Psoas muscle (tissue), 8 donors: ENCODE results near the gene VIPR1. TPM values are rescaled to one million over a fixed set of nuclear protein-coding genes. Genes with fewer than 3 reads are reported as not detected.
"Not testable (repeated sequence)": the region's sequence is repeated elsewhere in the genome, so short reads cannot be mapped to it uniquely, and the experiment has no call there.

Source experiments
- ATAC-seq, 4 donors: fragments of 200-7000 bp; cut with Tn5 transposase; one replicate each; pipeline ENCODE4 v1.9.1; 2020; ENCODE audit warnings: moderate library complexity in 3 of 4, mild to moderate bottlenecking in 2 of 4
- DNase-seq, 2 donors: peaks; one replicate each; pipeline ENCODE4 v3.0.0-alpha.2; 2020
- H3K27ac ChIP-seq: fragments of 200-600 bp; one replicate; pipeline ENCODE4 v1.8.0; 2022
- H3K27me3 ChIP-seq, 3 donors: fragments of 200-600 bp in 1 of 3; one replicate each; pipeline versions ENCODE4 v1.6.1 to v1.8.0; 2013 to 2022; ENCODE audit warnings: low read length in 2 of 3, mild to moderate bottlenecking in 2 of 3, moderate library complexity in 1 of 3; ENCODE audit not compliant: insufficient read depth in 3 of 3
- H3K36me3 ChIP-seq, 2 donors: fragments of 200-600 bp in 1 of 2; one replicate each; pipeline versions ENCODE4 v1.6.1 to v1.8.0; 2013 to 2022; ENCODE audit warnings: low read depth in 1 of 2, mild to moderate bottlenecking in 1 of 2, moderate library complexity in 1 of 2; ENCODE audit not compliant: insufficient read depth in 1 of 2
- H3K4me1 ChIP-seq: fragments of 200-600 bp; one replicate; pipeline ENCODE4 v1.8.0; 2022
- H3K4me3 ChIP-seq: fragments of 200-600 bp; one replicate; pipeline ENCODE4 v1.8.0; 2022; ENCODE audit warnings: mild to moderate bottlenecking
- H3K9me3 ChIP-seq: fragments of 200-600 bp; one replicate; pipeline ENCODE4 v1.8.0; 2022
- WGBS, 3 donors: extraction: QIAGEN DNeasy Blood & Tissue Kit; methylation state at CpG; one replicate each; pipeline versions ENCODE4 v1.1.6 to v1.1.7; 2013; 5-methylcytosine and 5-hydroxymethylcytosine counted together
- intact Hi-C, 2 donors: fragments of 100-400 bp; cut with DNase I; formaldehyde crosslinking; loops; one replicate each; pipeline versions ENCODE4 v1.11.0 to v1.14.2; 2022
- polyA plus RNA-seq, 3 donors: library from polyadenylated mRNA; stranded (reverse); fragments of 200-250 nt; gene quantifications; one replicate each; pipeline ENCODE4 v1.2.3, GENCODE V29; 2013
- total RNA-seq, 4 donors: library from RNA; stranded (reverse); fragmentation: NEBNext Ultra II Directional in 2 of 4; extraction: Animal tissue kit (Norgen Biotek cat#: 25700) in 2 of 4; gene quantifications; one replicate each; pipeline versions ENCODE4 v1.2.1 to v1.2.4, GENCODE V29; 2021 to 2023
- TF ChIP-seq, protein P1 (sequence below): fragments of 200-600 bp; IDR thresholded peaks from one replicate; pipeline ENCODE4 v1.8.0; 2022; ENCODE audit warnings: antibody characterized with exemption
- donor health status: healthy with polysubstance abuse.
- donor health status: DM: no; HTN: no; CAD: no; lungs with moderate emphysema.
- donor health status: Bipolar disorder and iron deficiency.
- donor health status: healthy.
- donor health status: DM: yes; HTN: yes; CAD: no.
- donor health status: DM: no; HTN: no; CAD: no.
- donor health status: DM: no; HTN: no; CAD: no.
- donor health status: DM: yes; HTN: yes; CAD: no.

VIPR1 gene
- total and polyA plus RNA-seq, 7 donors, result 0.28 to 1.8 (median 0.69) TPM

DNA sequence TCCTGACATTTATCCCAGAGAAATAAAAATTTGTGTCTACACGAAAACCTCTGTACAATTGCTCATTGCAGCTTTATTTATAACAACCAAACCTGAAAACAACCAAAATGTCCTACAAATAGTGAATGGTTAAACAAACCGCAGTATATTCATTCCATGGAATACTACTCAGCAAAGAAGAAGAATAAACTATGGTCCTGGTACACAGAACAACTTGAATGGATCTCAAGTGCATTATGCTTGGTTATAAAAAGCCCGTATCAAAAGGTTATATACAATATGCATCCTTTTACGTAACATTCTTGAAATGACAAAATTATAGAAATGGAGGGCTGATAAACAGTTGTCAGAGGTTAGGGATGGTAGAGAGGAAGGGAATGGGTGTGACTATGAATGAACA lies 75.6 kb downstream of the VIPR1 start:
- Histone ChIP-seq H3K36me3 (peaks cover 0 to 9% of the 10 kb centered on the region in 2 donors), H3K27me3 (no peaks in the 10 kb centered on the region), H3K4me3 (no peak overlapping the region), H3K27ac (no peak overlapping the region), H3K9me3 (peaks cover 8% of the 10 kb centered on the region), H3K4me1 (peaks cover 16% of the 10 kb centered on the region)
- TF ChIP-seq, protein P1, sequence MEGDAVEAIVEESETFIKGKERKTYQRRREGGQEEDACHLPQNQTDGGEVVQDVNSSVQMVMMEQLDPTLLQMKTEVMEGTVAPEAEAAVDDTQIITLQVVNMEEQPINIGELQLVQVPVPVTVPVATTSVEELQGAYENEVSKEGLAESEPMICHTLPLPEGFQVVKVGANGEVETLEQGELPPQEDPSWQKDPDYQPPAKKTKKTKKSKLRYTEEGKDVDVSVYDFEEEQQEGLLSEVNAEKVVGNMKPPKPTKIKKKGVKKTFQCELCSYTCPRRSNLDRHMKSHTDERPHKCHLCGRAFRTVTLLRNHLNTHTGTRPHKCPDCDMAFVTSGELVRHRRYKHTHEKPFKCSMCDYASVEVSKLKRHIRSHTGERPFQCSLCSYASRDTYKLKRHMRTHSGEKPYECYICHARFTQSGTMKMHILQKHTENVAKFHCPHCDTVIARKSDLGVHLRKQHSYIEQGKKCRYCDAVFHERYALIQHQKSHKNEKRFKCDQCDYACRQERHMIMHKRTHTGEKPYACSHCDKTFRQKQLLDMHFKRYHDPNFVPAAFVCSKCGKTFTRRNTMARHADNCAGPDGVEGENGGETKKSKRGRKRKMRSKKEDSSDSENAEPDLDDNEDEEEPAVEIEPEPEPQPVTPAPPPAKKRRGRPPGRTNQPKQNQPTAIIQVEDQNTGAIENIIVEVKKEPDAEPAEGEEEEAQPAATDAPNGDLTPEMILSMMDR, result no peak
- ATAC-seq (no peak), DNase-seq (no peak)
- WGBS, 3 donors, result 95 to 99% (median 99%) methylated on average over 4 of the region's 4 CpGs
- intact Hi-C loops, result no loop called here

DNA sequence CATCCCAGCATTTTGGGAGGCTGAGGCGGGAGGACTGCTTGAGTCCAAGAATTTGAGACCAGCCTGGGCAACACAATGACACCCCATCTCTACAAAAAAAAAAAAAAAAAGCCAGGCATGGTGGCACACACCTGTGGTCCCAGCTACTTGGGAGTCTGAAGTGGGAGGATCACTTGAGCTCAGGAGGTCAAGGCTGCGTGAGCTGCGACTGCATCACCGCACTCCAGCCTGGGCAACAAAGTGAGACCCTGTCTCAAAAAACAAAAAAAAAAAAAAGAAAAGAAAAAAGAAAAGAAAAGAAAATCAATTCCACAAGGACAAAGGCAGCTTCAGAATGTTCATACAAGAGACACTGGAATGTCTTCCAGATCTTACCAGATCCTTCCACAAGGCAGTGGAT lies 76.9 kb downstream of the VIPR1 start:
- ATAC-seq, H3K27ac ChIP-seq, H3K27me3 ChIP-seq, H3K9me3 ChIP-seq, H3K4me3 ChIP-seq, intact Hi-C loops, H3K36me3 ChIP-seq, DNase-seq: not testable (repeated sequence)
- peaks cover 16% of the 10 kb centered on the region for H3K4me1 ChIP-seq
- 97 to 100% (median 99%) methylated on average over 4 of the region's 4 CpGs for WGBS, 3 donors

DNA sequence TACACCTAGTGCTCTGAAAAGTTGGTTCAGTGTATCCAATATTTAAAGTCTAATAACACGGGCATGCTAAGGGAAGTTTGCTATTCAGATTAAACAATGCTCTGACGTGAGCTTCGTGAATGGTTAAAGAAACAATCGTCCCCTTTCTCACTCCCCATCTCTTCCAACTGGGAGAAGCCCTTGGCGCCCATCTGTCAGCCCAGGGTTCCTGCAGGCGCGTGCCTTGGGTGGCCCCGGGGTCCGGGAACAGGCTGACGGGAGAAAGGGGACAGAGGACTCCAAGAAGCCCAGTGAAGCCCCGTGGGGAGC lies 78.9 kb downstream of the VIPR1 start:
- 0 to 1% (median 1%) methylated on average over 10 to 11 of the region's 11 CpGs for WGBS, 3 donors
- intact Hi-C loops, result loop anchor here in 1 of 2 donors (5.0 kb wide), 1 partner anchor 166 kb away; no protein-coding TSS in a partner anchor
- Histone ChIP-seq H3K4me1 (peaks cover 16% of the 10 kb centered on the region), H3K36me3 (peaks cover 0 to 2% of the 10 kb centered on the region in 2 donors), H3K27me3 (no peaks in the 10 kb centered on the region), H3K4me3 (peak overlapping the region; percentile 82), H3K27ac (peak overlapping the region; percentile 85), H3K9me3 (no peaks in the 10 kb centered on the region)
- DNase-seq, result no peak
- ATAC-seq, result no peak
- TF ChIP-seq, protein P1, result no peak

DNA sequence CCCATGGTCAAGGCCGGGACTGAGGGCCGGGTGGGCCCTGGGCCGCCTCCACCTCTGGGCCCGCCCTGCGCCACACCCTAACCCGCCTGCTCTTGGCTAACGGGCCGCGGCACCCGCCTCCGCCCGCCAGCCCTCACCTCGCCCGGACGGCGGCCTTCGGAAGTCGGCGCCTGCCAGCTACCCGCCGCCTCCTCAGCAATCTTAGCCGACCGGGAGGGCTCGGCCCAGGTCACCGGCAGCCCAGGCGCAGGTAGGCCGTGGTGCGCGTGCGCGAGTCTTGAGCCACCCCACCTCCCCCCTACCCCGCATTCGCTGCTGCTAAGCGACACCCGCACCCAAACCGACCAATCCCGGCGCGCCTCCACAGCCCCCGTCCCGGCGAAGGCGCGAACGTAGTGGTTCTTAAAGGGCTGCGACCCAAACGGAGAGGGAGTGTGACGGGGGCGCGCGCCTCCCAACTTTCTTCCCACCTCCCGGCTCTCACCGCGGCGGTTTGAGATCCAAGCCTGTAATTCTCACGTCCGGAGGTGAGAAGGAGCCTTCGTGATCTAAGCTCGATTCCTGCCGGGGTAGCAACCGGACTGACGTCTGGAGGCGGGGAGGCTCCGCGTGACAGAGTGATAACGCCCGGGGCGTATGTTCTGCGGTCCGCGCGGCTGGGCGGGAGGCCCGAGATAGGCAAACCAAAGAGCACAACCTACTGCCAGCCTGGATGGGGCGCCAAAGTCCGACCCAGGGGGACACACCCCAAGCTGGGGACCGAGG lies 79.4 kb downstream of the VIPR1 start, which contains the start of gene SEC22C:
TSS of gene SEC22C (minus strand) at position 259 of the 765 bp plus-strand sequence. CDS start 12,921 bp downstream, outside the sequence.
- TF ChIP-seq, protein P1, result peak; percentile 31
- WGBS, 3 donors, result 0 to 1% (median 1%) methylated on average over 48 to 77 of the region's 77 CpGs

DNA sequence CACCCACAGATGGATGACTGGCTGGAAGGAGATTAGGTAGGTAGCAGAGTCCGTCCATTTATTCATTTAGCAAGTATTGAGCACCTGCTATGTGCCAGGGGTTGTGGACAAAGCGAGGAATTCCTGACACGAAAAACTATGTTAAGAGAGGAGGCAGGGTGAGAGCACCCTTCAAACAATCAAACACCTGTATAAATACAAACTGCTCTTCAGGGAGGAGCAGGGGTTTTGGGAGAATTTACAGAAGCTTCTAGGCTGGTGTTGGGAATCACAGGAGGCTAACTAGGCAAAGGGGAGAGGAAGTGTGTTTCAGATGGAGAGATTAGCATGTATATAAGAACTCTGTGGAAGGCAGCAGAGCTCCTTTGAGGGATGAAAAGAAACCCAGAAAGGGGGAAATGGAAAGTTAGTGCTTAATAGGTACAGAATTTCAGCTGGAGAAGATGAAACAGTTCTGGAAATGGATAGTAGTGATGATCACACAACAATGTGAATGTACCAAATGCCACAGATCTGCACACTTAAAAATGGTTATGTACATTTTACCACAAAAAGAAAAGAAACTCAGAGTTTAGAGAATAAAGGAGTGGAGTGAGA lies 80.1 kb downstream of the VIPR1 start:
- intact Hi-C loops, result loop anchor here in 1 of 2 donors (5.0 kb wide), 1 partner anchor 165 kb away; no protein-coding TSS in a partner anchor
- TF ChIP-seq, protein P1, result no peak
- H3K27me3 ChIP-seq, result no peaks in the 10 kb centered on the region
- H3K27ac ChIP-seq, result peak overlapping the region; percentile 85
- H3K36me3 ChIP-seq, result peaks cover 0 to under 1% of the 10 kb centered on the region in 2 donors
- ATAC-seq (no peak), DNase-seq (no peak)
- H3K9me3 ChIP-seq, result no peaks in the 10 kb centered on the region
- H3K4me1 ChIP-seq, result peaks cover 16% of the 10 kb centered on the region
- H3K4me3 ChIP-seq, result peak overlapping the region; percentile 82
- 4 to 7% (median 5%) methylated on average over 3 of the region's 3 CpGs for WGBS, 3 donors

More for the DNA sequence above, 79.4 kb downstream of the VIPR1 start, which contains the start of gene SEC22C:
- intact Hi-C loops, result loop anchor here in 1 of 2 donors (5.0 kb wide), 1 partner anchor 165 kb away; no protein-coding TSS in a partner anchor
- peaks cover 0 to 2% of the 10 kb centered on the region in 2 donors for H3K36me3 ChIP-seq
- peaks cover 16% of the 10 kb centered on the region for H3K4me1 ChIP-seq
- DNase-seq (peak; percentile 95 to 97), ATAC-seq (peak; percentile 98 to 99 (median 99))
- H3K27me3 ChIP-seq, result no peaks in the 10 kb centered on the region
- peak within 1 kb of the TSS; percentile 82 for H3K4me3 ChIP-seq
- H3K27ac ChIP-seq, result peak within 1 kb of the TSS; percentile 85
- H3K9me3 ChIP-seq, result no peaks in the 10 kb centered on the region
